Measurements from ENCODE around the gene S100P.
"Not testable (repeated sequence)": the region's sequence is repeated elsewhere in the genome, so short reads cannot be mapped to it uniquely, and the experiment has no call there.

The S100P gene

DNA sequence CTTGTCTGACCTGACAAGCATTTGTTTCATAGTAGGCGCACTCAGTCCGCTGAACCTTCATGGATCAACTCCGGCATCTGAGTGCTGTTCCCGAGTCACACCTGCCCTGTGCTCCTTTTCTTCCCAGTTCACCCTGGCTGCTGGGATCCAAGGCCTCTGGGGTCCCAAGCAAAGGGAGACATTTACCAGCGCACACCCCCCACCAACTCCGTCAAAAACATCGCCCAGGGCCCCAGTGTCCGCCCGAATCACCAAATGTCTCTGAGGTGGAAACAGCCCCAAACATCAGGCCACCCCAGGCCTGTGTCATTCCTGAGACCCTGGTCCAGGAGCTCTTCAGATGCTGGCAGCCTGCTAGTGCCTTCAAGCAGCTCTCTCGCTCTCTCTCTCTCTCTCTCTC is 27.4 kb downstream of the S100P start:
- H3K27ac Mint-ChIP-seq = no peak overlapping the region
- ATAC-seq (no peak), DNase-seq (no peak)
- no peaks in the 10 kb centered on the region for H3K27me3 Mint-ChIP-seq
- no peaks in the 10 kb centered on the region for H3K9me3 Mint-ChIP-seq
- H3K4me1 Mint-ChIP-seq = peaks cover 26% of the 10 kb centered on the region
- H3K4me3 Mint-ChIP-seq = no peak overlapping the region

DNA sequence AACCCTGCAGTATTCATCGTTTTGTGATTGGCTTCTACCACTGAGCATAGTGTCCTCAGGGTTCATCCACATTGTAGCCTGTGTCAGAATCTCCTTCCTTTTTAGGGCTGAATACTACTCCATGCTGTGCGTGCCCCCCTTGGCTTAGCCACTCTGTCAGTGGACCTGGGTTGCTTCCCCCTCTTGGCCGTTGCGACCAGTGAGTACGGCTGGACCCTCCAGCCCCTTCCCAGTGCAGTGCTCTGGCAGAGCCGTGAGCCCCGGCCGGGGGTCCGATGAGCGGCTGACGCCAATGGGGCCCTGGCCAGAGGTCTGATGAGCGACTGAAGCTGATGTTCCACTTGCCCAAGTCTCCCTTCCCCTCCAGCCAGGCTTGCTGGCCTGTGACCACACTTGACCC is 29.2 kb downstream of the S100P start:
- Mint-ChIP-seq H3K9me3 (no peaks in the 10 kb centered on the region), H3K27me3 (no peaks in the 10 kb centered on the region), H3K4me3 (no peak overlapping the region), H3K27ac (no peak overlapping the region), H3K4me1 (peaks cover 28% of the 10 kb centered on the region)
- ATAC-seq (no peak), DNase-seq (no peak)

GRCh38 chr4:6723851-6724250 is 30.2 kb downstream of the S100P start:
- DNase-seq (no peak), ATAC-seq (no peak)
- no peak overlapping the region for H3K4me3 Mint-ChIP-seq
- no peaks in the 10 kb centered on the region for H3K27me3 Mint-ChIP-seq
- peaks cover 27% of the 10 kb centered on the region for H3K4me1 Mint-ChIP-seq
- no peaks in the 10 kb centered on the region for H3K9me3 Mint-ChIP-seq
- no peak overlapping the region for H3K27ac Mint-ChIP-seq

- H3K27ac Mint-ChIP-seq = no peak overlapping the region
- no peak for DNase-seq
- no peaks in the 10 kb centered on the region for H3K9me3 Mint-ChIP-seq
- no peak for ATAC-seq
- no peak overlapping the region for H3K4me3 Mint-ChIP-seq
- H3K4me1 Mint-ChIP-seq = peaks cover 23% of the 10 kb centered on the region
- no peaks in the 10 kb centered on the region for H3K27me3 Mint-ChIP-seq
Observed at GRCh38 chr4:6724421-6725111, 30.9 kb downstream of the S100P start.

DNA sequence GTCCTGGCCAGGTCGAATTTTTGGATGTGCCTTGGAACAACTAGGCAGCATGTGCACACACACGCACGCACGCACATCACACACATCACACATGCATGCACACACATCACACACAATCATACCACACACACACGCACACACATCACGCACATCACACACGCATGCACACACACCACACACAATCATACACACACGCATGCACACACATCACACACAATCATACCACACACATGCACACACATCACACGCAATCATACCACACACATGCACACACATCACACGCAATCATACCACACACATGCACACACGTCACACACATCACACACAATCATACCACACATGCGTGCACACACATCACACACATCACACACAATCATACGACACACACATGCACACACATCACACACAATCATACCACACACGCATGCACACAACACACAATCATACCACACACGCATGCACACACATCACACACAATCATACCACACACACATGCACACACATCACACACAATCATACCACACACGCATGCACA is 31.8 kb downstream of the S100P start:
- not testable (repeated sequence) for H3K9me3 Mint-ChIP-seq, DNase-seq, H3K27me3 Mint-ChIP-seq, H3K27ac Mint-ChIP-seq, ATAC-seq, H3K4me3 Mint-ChIP-seq
- H3K4me1 Mint-ChIP-seq = peaks cover 16% of the 10 kb centered on the region

GRCh38 chr4:6727081-6727942 is 33.6 kb downstream of the S100P start:
- DNase-seq = no peak
- peak; percentile 48 for ATAC-seq
- H3K9me3 Mint-ChIP-seq = no peaks in the 10 kb centered on the region
- no peaks in the 10 kb centered on the region for H3K27me3 Mint-ChIP-seq
- no peak overlapping the region for H3K4me3 Mint-ChIP-seq
- H3K27ac Mint-ChIP-seq = no peak overlapping the region
- H3K4me1 Mint-ChIP-seq = peaks cover 12% of the 10 kb centered on the region

- no peaks in the 10 kb centered on the region for H3K27me3 Mint-ChIP-seq
- H3K9me3 Mint-ChIP-seq = no peaks in the 10 kb centered on the region
- H3K4me3 Mint-ChIP-seq = no peak overlapping the region
- H3K27ac Mint-ChIP-seq = no peak overlapping the region
- H3K4me1 Mint-ChIP-seq = peaks cover 12% of the 10 kb centered on the region
- ATAC-seq (no peak), DNase-seq (no peak)
Observed at GRCh38 chr4:6727943-6728250, 34.2 kb downstream of the S100P start.

DNA sequence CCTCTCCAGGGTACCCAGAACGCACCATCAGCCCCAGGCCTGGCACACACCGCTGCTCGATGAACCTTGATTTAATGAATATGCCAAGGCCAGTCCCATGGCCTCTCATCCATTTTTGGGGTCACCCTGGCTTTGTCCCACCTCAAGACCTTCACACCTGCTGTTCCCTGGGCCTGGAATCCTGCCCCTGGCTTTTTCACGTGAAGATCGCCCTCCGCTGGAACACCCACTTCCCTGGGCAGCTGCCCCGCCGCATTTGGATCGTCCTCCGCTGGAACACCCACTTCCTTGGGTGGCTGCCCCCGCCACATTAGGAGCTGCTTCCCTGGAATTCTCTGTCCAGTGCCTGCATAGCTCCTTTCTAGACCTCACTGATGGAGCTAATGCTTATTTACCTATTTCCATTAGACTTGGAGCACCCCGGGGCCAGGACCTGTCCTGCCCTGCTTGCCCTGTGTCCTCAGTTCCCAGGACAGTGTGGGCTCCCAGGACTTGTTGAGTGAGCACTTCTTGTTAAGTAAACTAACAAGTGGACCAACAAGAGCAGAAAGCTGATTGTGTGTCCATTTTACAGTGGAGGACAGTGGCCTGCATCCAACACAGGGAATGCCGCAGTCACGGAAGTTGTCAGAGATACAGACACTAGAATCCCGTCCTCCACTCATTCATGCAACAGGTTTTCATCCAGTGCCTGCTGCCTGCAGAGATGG is 34.8 kb downstream of the S100P start:
- Mint-ChIP-seq H3K27ac (no peak overlapping the region), H3K27me3 (no peaks in the 10 kb centered on the region), H3K4me1 (peaks cover 12% of the 10 kb centered on the region), H3K4me3 (no peak overlapping the region), H3K9me3 (no peaks in the 10 kb centered on the region)
- DNase-seq = no peak
- no peak for ATAC-seq

- no peak for ATAC-seq
- DNase-seq = no peak
- Mint-ChIP-seq H3K9me3 (no peaks in the 10 kb centered on the region), H3K27ac (no peak overlapping the region), H3K4me1 (peaks cover 12% of the 10 kb centered on the region), H3K4me3 (no peak overlapping the region), H3K27me3 (no peaks in the 10 kb centered on the region)
Observed at GRCh38 chr4:6730603-6731317, 37.1 kb downstream of the S100P start.

GRCh38 chr4:6731318-6731675 is 37.6 kb downstream of the S100P start:
- no peaks in the 10 kb centered on the region for H3K27me3 Mint-ChIP-seq
- H3K9me3 Mint-ChIP-seq = no peaks in the 10 kb centered on the region

DNA sequence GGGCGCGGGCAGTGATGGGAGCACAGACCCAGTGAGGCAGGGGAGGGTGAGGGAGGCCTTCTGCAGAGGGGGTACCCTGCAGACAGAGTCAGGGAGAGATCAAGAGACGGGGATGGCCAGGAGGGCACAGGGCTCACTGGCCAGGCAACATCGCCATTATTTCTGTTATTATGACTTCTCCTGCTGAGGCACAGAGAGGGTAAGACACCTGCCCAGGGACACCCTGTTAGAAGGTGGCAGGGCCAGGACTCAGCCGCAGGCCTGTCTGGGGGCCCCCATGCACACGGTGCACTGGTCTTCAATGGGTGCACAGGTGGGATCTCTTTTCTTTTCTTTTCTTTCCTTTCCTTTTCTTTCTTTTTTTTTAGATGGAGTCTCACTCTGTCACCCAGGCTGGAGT is 38.1 kb downstream of the S100P start:
- Mint-ChIP-seq H3K27ac (no peak overlapping the region), H3K9me3 (no peaks in the 10 kb centered on the region), H3K4me3 (no peak overlapping the region), H3K4me1 (peaks cover 12% of the 10 kb centered on the region), H3K27me3 (no peaks in the 10 kb centered on the region)
- ATAC-seq (no peak), DNase-seq (no peak)

More at GRCh38 chr4:6731318-6731675, 37.6 kb downstream of the S100P start:
- peaks cover 12% of the 10 kb centered on the region for H3K4me1 Mint-ChIP-seq
- ATAC-seq = no peak
- H3K4me3 Mint-ChIP-seq = no peak overlapping the region
- no peak overlapping the region for H3K27ac Mint-ChIP-seq
- no peak for DNase-seq

- Mint-ChIP-seq H3K9me3 (no peaks in the 10 kb centered on the region), H3K4me3 (no peak overlapping the region), H3K4me1 (peaks cover 10% of the 10 kb centered on the region), H3K27me3 (no peaks in the 10 kb centered on the region), H3K27ac (no peak overlapping the region)
- DNase-seq (no peak), ATAC-seq (no peak)
Observed at GRCh38 chr4:6732441-6733357, 39.0 kb downstream of the S100P start.

DNA sequence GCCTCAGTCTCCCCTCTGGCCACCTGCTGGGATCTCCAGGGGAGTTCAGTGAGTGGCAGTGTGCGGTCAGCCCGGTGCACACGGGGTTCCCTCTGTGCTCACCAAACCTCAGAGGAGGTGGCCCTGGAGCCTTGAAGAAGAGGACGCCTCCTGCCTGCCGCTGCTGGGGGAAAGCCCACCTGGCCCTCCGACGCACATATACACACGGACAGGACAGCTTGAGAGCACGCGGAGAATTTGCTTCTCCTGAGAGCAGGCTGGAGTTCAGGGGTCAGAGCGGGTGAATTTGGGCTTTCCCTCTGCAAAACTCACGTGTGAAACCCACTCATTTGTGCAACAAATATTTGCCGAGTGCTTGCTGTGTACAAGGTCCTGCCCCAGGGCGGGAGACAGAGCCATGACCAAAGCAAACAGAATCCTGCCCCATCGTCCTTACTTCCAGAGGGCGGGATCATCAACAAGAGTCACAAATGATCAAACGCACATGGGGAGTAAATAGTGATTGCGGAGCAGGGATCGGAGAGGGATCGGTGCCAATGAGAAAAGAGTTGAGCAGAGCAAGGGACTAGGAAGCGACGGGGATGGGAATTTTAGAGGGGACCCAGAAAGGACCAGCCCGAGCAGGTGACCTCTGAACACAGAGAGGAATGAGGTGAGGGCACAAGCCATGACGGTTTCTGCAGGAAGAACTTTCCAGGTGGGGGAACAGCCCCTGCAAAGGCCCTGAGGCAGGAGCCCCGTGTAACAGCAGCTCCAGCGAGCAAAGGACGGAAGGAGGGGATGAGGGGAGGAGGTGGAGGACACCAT is 39.9 kb downstream of the S100P start:
- H3K9me3 Mint-ChIP-seq = no peaks in the 10 kb centered on the region
- H3K4me1 Mint-ChIP-seq = peaks cover 2% of the 10 kb centered on the region
- no peaks in the 10 kb centered on the region for H3K27me3 Mint-ChIP-seq
- DNase-seq = no peak
- no peak overlapping the region for H3K27ac Mint-ChIP-seq
- no peak for ATAC-seq
- no peak overlapping the region for H3K4me3 Mint-ChIP-seq

DNA sequence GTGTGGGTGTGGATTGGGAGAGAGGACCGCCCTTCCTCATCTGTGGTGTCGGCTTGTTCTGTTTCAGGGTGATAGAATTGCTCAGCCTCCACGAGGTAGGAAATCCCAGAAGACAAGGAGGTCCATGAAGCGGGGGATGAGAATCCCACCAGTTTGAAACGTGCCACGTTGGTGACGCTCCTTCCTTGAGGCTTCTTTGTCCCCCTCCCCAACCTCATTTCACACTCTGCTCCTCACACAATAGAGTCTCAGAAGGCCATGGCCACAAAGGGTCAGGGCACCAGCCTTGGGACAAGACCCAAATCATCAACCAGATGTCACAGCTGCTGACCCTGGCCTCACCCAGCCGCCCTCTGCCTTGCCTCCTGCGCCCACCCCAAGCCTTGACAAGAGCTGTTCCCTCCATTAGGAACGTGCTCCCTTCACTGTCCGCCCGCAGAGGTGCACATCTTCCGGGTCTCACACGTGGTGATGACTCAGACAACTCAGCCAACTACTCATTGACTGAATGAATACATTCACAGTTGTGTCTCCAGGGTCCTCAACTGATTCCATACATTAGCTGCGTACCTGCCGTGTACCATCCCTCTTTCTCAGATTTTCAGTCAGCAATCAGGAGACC is 40.6 kb downstream of the S100P start:
- Mint-ChIP-seq H3K4me1 (no peaks in the 10 kb centered on the region), H3K9me3 (no peaks in the 10 kb centered on the region), H3K27ac (peak overlapping the region in 1 of 2 donors; percentile 77), H3K27me3 (no peaks in the 10 kb centered on the region), H3K4me3 (no peak overlapping the region)
- DNase-seq (no peak), ATAC-seq (no peak)
